Endothelial cell of umbilical vein (primary cell): ENCODE data around the gene DAB1. TPM values are rescaled to one million over a fixed set of nuclear protein-coding genes. Genes with fewer than 3 reads are reported as not detected.

ENCODE experiments used
- BruUV-seq: library from RNA; stranded (reverse); fragments of 400-500 nt; replicated peaks from 2 replicates; lab custom pipeline; 2021; lab: Mats Ljungman, UMichigan
- CTCF ChIA-PET: fragments of 300-600, 350-600 bp; sonication (Branson Sonifier 250); formaldehyde crosslinking; loops from one replicate; lab custom pipeline; 2021; ENCODE audit warnings: antibody characterized with exemption, inconsistent platforms; lab: Charles Lee
- POLR2A ChIA-PET: fragments of 300-600, 350-600 bp; sonication (Branson Sonifier 250); formaldehyde crosslinking; loops from one replicate; lab custom pipeline; 2021; ENCODE audit warnings: antibody characterized with exemption, inconsistent platforms; lab: Charles Lee
- DNase-seq: peaks from one replicate; pipeline ENCODE4 v3.0.0-alpha.2; 2011; ENCODE audit warnings: low read depth, low spot score
- FAIRE-seq: peaks from 2 replicates; lab custom pipeline; 2011; peaks lifted over from hg19 to GRCh38; lab: Jason Lieb, UNC
- H2AFZ ChIP-seq: 2 replicates; pipeline ENCODE4 v1.6.0; 2012; ENCODE audit warnings: low read depth, low read length, control low read depth, inconsistent platforms
- H3K27ac ChIP-seq: 2 replicates; pipeline ENCODE4 v1.5.1; 2011; ENCODE audit warnings: low read depth, mild to moderate bottlenecking, control low read depth, low read length, moderate library complexity; ENCODE audit not compliant: insufficient read depth
- H3K27me3 ChIP-seq, 2 experiments: 2 replicates each; pipeline versions ENCODE4 v1.6.0 to v1.6.1; 2011; ENCODE audit warnings: low read length in 2 of 2, mixed read lengths in 1 of 2; ENCODE audit not compliant: control insufficient read depth in 2 of 2, insufficient read depth in 2 of 2
- H3K36me3 ChIP-seq, 2 experiments: 2 replicates in 1 of 2; 3 replicates in 1 of 2; pipeline ENCODE4 v1.5.1; 2011; ENCODE audit warnings: low read length in 2 of 2, mild to moderate bottlenecking in 1 of 2, moderate library complexity in 1 of 2; ENCODE audit not compliant: control insufficient read depth in 2 of 2, insufficient read depth in 2 of 2; ENCODE audit errors: extremely low read depth in 1 of 2
- H3K4me1 ChIP-seq: 3 replicates; pipeline ENCODE4 v1.5.1; 2011; ENCODE audit warnings: mild to moderate bottlenecking, low read length; ENCODE audit not compliant: control insufficient read depth, insufficient read depth; ENCODE audit errors: extremely low read depth
- H3K4me2 ChIP-seq: 2 replicates; pipeline ENCODE4 v1.6.1; 2011; ENCODE audit warnings: low read length, control low read depth, mixed read lengths; ENCODE audit not compliant: insufficient read depth
- H3K4me3 ChIP-seq, 3 experiments: fragments of 200-600 bp in 1 of 3; sonication (generic), shearing (Covaris generic) in 1 of 3; replicated peaks in 1 of 3; 2 replicates each; pipeline ENCODE4 v1.5.1; 2011 to 2016; ENCODE audit warnings: control low read depth in 3 of 3, low read length in 3 of 3, mild to moderate bottlenecking in 2 of 3, inconsistent platforms in 1 of 3, low read depth in 1 of 3, moderate library complexity in 1 of 3; ENCODE audit not compliant: insufficient read depth in 1 of 3
- H3K79me2 ChIP-seq: 2 replicates; pipeline ENCODE4 v1.6.0; 2012; ENCODE audit warnings: low read length, inconsistent platforms; ENCODE audit not compliant: control insufficient read depth, insufficient read depth
- H3K9ac ChIP-seq: replicated peaks from 2 replicates; pipeline ENCODE3; 2011; ENCODE audit warnings: low read length, control low read depth; ENCODE audit not compliant: insufficient read depth; ENCODE audit errors: extremely low read depth
- H3K9me1 ChIP-seq: replicated peaks from 3 replicates; pipeline ENCODE4 v1.6.0; 2011; ENCODE audit warnings: mild to moderate bottlenecking, low read length; ENCODE audit not compliant: control insufficient read depth, insufficient read depth; ENCODE audit errors: extremely low read depth
- H3K9me3 ChIP-seq: replicated peaks from 2 replicates; pipeline ENCODE4 v1.5.1; 2012; ENCODE audit warnings: low read length, inconsistent platforms; ENCODE audit not compliant: control insufficient read depth, insufficient read depth
- H4K20me1 ChIP-seq: replicated peaks from 2 replicates; pipeline ENCODE3; 2011; ENCODE audit warnings: mild to moderate bottlenecking, low read length; ENCODE audit not compliant: control insufficient read depth, insufficient read depth; ENCODE audit errors: extremely low read depth
- EZH2 ChIP-seq: IDR thresholded peaks from 2 replicates; pipeline ENCODE4 v1.6.1; 2012; ENCODE audit warnings: borderline replicate concordance, low read depth, mild to moderate bottlenecking, moderate library complexity, low read length, inconsistent platforms; ENCODE audit not compliant: severe bottlenecking
- FOS ChIP-seq: IDR thresholded peaks from 2 replicates; pipeline ENCODE4 v1.6.1; 2011; ENCODE audit warnings: mild to moderate bottlenecking, low read length, moderate library complexity, borderline replicate concordance; ENCODE audit not compliant: insufficient read depth
- GATA2 ChIP-seq: IDR thresholded peaks from 2 replicates; pipeline ENCODE4 v1.7.0; 2011; ENCODE audit warnings: low read depth, mild to moderate bottlenecking, moderate library complexity, mixed read lengths, low read length; ENCODE audit not compliant: insufficient read length, insufficient read depth
- JUN ChIP-seq: IDR thresholded peaks from 2 replicates; pipeline ENCODE4 v1.6.1; 2011; ENCODE audit warnings: borderline replicate concordance, low read depth; ENCODE audit not compliant: insufficient read length, insufficient read depth
- MYC ChIP-seq: IDR thresholded peaks from one replicate; pipeline ENCODE4 v1.6.1; 2011; ENCODE audit warnings: mild to moderate bottlenecking, low read depth, low read length
- POLR2A ChIP-seq: IDR thresholded peaks from 2 replicates; pipeline ENCODE4 v1.6.1; 2012; ENCODE audit warnings: low read depth, mild to moderate bottlenecking, control low read depth, low read length
- POLR2AphosphoS5 ChIP-seq: IDR thresholded peaks from 2 replicates; pipeline ENCODE4 v1.6.1; 2012; ENCODE audit warnings: low read depth, mild to moderate bottlenecking, control low read depth, low read length, moderate library complexity; ENCODE audit not compliant: insufficient read depth
- dilution Hi-C: fragments of 300-500 bp; cut with MboI; formaldehyde crosslinking; loops from one replicate; pipeline ENCODE4 v1.15.0; 2019; ENCODE audit warnings: low sequenced_read_pairs; ENCODE audit not compliant: extremely low pct_ligation_motif_present
- intact Hi-C: fragments of 100-400 bp; cut with micrococcal nuclease; formaldehyde crosslinking; loops from one replicate; pipeline ENCODE4 v1.10.0; 2022
- polyA plus RNA-seq, 4 experiments: library from polyadenylated mRNA; depleted of rRNA in 3 of 4; stranded (reverse) in 3 of 4; unstranded in 1 of 4; fragments of >200 nt; gene quantifications; 2 replicates each; pipeline versions ENCODE4 v1.2.1 to v1.2.3, GENCODE V29; 2011 to 2012; ENCODE audit warnings: missing spikeins in 1 of 4
- total RNA-seq: library from RNA; stranded (reverse); gene quantifications from 2 replicates; pipeline ENCODE4 v1.2.3, GENCODE V29; 2021
- TF ChIP-seq, protein P1 (sequence below): IDR thresholded peaks from 2 replicates; pipeline ENCODE4 v1.6.1; 2011; ENCODE audit not compliant: insufficient read depth, insufficient read length
- TF ChIP-seq, protein P2 (sequence below), 2 donors: IDR thresholded peaks; 1 replicate in 1 of 2; 2 replicates in 1 of 2; pipeline ENCODE4 v1.5.1; 2011; ENCODE audit warnings: low read length in 2 of 2, mild to moderate bottlenecking in 2 of 2, moderate library complexity in 2 of 2, control low read depth in 1 of 2, inconsistent platforms in 1 of 2, low read depth in 1 of 2; ENCODE audit not compliant: insufficient read depth in 1 of 2; ENCODE audit errors: extremely low read depth in 1 of 2

DAB1 gene
- total and polyA plus RNA-seq, 2 donors (not counting 3 experiments of a cell fraction or from before 2014, with no cell fraction given) = not detected

DNA sequence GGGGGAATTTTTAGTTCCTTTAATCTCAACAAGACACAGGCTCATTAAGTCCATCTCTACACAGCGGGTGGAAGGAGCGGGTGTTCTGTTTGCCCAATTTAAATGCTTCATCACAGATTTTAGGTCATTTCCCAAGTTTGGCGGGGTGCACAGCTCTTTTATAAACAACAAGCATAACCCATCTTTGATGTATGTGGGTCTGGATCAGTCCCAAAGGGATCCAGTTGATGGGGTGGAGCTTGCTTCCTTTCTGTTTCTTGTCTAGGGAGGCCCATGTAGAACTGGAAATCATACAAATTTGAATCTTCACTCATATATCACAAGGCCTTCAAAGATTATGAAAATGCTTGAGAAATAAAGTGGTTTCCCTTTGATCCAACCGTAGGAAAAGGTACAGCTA lies 317.6 kb downstream of the DAB1 start:
- TF ChIP-seq GATA2 = no peak
- no peak for TF ChIP-seq FOS
- no peak for TF ChIP-seq POLR2AphosphoS5
- TF ChIP-seq, protein P1, sequence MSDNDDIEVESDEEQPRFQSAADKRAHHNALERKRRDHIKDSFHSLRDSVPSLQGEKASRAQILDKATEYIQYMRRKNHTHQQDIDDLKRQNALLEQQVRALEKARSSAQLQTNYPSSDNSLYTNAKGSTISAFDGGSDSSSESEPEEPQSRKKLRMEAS = no peak
- TF ChIP-seq EZH2 = no peak
- TF ChIP-seq POLR2A = no peak
- no peak for TF ChIP-seq MYC
- TF ChIP-seq JUN = no peak
- TF ChIP-seq, protein P2, sequence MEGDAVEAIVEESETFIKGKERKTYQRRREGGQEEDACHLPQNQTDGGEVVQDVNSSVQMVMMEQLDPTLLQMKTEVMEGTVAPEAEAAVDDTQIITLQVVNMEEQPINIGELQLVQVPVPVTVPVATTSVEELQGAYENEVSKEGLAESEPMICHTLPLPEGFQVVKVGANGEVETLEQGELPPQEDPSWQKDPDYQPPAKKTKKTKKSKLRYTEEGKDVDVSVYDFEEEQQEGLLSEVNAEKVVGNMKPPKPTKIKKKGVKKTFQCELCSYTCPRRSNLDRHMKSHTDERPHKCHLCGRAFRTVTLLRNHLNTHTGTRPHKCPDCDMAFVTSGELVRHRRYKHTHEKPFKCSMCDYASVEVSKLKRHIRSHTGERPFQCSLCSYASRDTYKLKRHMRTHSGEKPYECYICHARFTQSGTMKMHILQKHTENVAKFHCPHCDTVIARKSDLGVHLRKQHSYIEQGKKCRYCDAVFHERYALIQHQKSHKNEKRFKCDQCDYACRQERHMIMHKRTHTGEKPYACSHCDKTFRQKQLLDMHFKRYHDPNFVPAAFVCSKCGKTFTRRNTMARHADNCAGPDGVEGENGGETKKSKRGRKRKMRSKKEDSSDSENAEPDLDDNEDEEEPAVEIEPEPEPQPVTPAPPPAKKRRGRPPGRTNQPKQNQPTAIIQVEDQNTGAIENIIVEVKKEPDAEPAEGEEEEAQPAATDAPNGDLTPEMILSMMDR (IDR thresholded peaks at IDR 0.05; ENCODE audit: extremely low read depth in 1 of 2, insufficient read depth in 1 of 2, low read depth in 1 of 2, low read length in 2 of 2) = no peak
- H3K9me3 ChIP-seq = no peaks in the 10 kb centered on the region
- no peaks in the 10 kb centered on the region for H4K20me1 ChIP-seq
- H3K79me2 ChIP-seq = no peaks in the 10 kb centered on the region
- no peaks in the 10 kb centered on the region for H3K4me1 ChIP-seq
- BruUV-seq = no TSS peak
- dilution Hi-C loops = no loop called here
- FAIRE-seq (no peak), DNase-seq (no peak)
- no peaks in the 10 kb centered on the region for H3K9me1 ChIP-seq
- H2AFZ ChIP-seq = no peak overlapping the region
- no peaks in the 10 kb centered on the region for H3K36me3 ChIP-seq
- H3K27ac ChIP-seq = no peak overlapping the region
- intact Hi-C loops = no loop called here
- POLR2A ChIA-PET = no interaction called here
- no peak overlapping the region for H3K4me2 ChIP-seq
- no peak overlapping the region for H3K9ac ChIP-seq
- CTCF ChIA-PET = no interaction called here
- no peak overlapping the region for H3K4me3 ChIP-seq
- H3K27me3 ChIP-seq = no peaks in the 10 kb centered on the region
